HEK293 (cell line): ENCODE measurements around the gene AP1AR.
A peak's percentile ranks its signal among the peaks of the same experiment; 100 is the strongest.

Source experiments
- GLIS2 ChIP-seq: fragments of 450-650 bp; formaldehyde crosslinking; IDR thresholded peaks from 2 replicates; pipeline ENCODE4 v1.5.1; 2016; ENCODE audit warnings: missing biosample characterization, missing genetic modification characterization
- HOXC10 ChIP-seq: sonication (generic); formaldehyde crosslinking; IDR thresholded peaks from 2 replicates; pipeline ENCODE4 v1.8.1; 2023; ENCODE audit warnings: mild to moderate bottlenecking, missing genetic modification reagents
- KLF7 ChIP-seq: fragments of 450-650 bp; formaldehyde crosslinking; IDR thresholded peaks from 2 replicates; pipeline ENCODE4 v1.5.1; 2016; ENCODE audit warnings: missing biosample characterization, missing genetic modification characterization, borderline replicate concordance
- OSR2 ChIP-seq: fragments of 450-650 bp; formaldehyde crosslinking; IDR thresholded peaks from 2 replicates; pipeline ENCODE4 v1.5.1; 2016; ENCODE audit warnings: missing biosample characterization, missing genetic modification characterization
- WT1 ChIP-seq: fragments of 450-650 bp; formaldehyde crosslinking; IDR thresholded peaks from 2 replicates; pipeline ENCODE4 v1.5.1; 2016; ENCODE audit warnings: missing biosample characterization, missing genetic modification characterization
- ZBTB48 ChIP-seq: fragments of 450-650 bp; formaldehyde crosslinking; IDR thresholded peaks from 2 replicates; pipeline ENCODE4 v1.5.1; 2016; ENCODE audit warnings: missing biosample characterization, missing genetic modification characterization
- ZFHX2 ChIP-seq: fragments of 450-650 bp; formaldehyde crosslinking; conservative IDR thresholded peaks from 2 replicates; pipeline ENCODE4 v1.5.1; 2016; ENCODE audit warnings: missing biosample characterization, missing genetic modification characterization
- ZFP37 ChIP-seq: fragments of 450-650 bp; formaldehyde crosslinking; IDR thresholded peaks from 2 replicates; pipeline ENCODE4 v1.5.1; 2016; ENCODE audit warnings: missing biosample characterization, missing genetic modification characterization
- ZFP69B ChIP-seq: fragments of 450-650 bp; formaldehyde crosslinking; IDR thresholded peaks from 2 replicates; pipeline ENCODE4 v1.5.1; 2016; ENCODE audit warnings: missing biosample characterization, missing genetic modification characterization
- ZNF146 ChIP-seq: fragments of 450-650 bp; formaldehyde crosslinking; IDR thresholded peaks from 2 replicates; pipeline ENCODE4 v1.5.1; 2016; ENCODE audit warnings: missing biosample characterization, missing genetic modification characterization
- ZNF2 ChIP-seq: fragments of 450-650 bp; formaldehyde crosslinking; IDR thresholded peaks from 2 replicates; pipeline ENCODE4 v1.5.1; 2016; ENCODE audit warnings: missing biosample characterization, missing genetic modification characterization
- ZNF394 ChIP-seq: fragments of 450-650 bp; formaldehyde crosslinking; IDR thresholded peaks from 2 replicates; pipeline ENCODE4 v1.5.1; 2016; ENCODE audit warnings: missing biosample characterization, missing genetic modification characterization, mild to moderate bottlenecking, moderate library complexity, borderline replicate concordance
- ZNF404 ChIP-seq: fragments of 450-650 bp; formaldehyde crosslinking; IDR thresholded peaks from 2 replicates; pipeline ENCODE4 v1.5.1; 2017; ENCODE audit warnings: missing biosample characterization, missing genetic modification characterization
- ZNF433 ChIP-seq: fragments of 450-650 bp; formaldehyde crosslinking; IDR thresholded peaks from 2 replicates; pipeline ENCODE4 v1.5.1; 2016; ENCODE audit warnings: missing biosample characterization, missing genetic modification characterization, low read depth
- ZNF610 ChIP-seq: fragments of 450-650 bp; formaldehyde crosslinking; IDR thresholded peaks from 2 replicates; pipeline ENCODE4 v1.5.1; 2016; ENCODE audit warnings: missing biosample characterization, missing genetic modification characterization, borderline replicate concordance
- ZXDB ChIP-seq: fragments of 450-650 bp; formaldehyde crosslinking; IDR thresholded peaks from 2 replicates; pipeline ENCODE4 v1.5.1; 2016; ENCODE audit warnings: missing biosample characterization, missing genetic modification characterization
- TF ChIP-seq, protein P1 (sequence below): fragments of 450-650 bp; formaldehyde crosslinking; IDR thresholded peaks from 2 replicates; pipeline ENCODE4 v1.5.1; 2016; ENCODE audit warnings: missing biosample characterization, missing genetic modification characterization
- TF ChIP-seq, protein P2 (sequence below): fragments of 450-650 bp; formaldehyde crosslinking; IDR thresholded peaks from 2 replicates; pipeline ENCODE4 v1.5.1; 2017; ENCODE audit warnings: missing biosample characterization, missing genetic modification characterization
- TF ChIP-seq, protein P3 (sequence below): fragments of 450-650 bp; formaldehyde crosslinking; IDR thresholded peaks from 2 replicates; pipeline ENCODE4 v1.5.1; 2016; ENCODE audit warnings: missing biosample characterization, missing genetic modification characterization
- TF ChIP-seq, protein P4 (sequence below): fragments of 450-650 bp; formaldehyde crosslinking; IDR thresholded peaks from 2 replicates; pipeline ENCODE4 v1.5.1; 2016; ENCODE audit warnings: missing biosample characterization, missing genetic modification characterization
- TF ChIP-seq, protein P5 (sequence below): fragments of 450-650 bp; formaldehyde crosslinking; IDR thresholded peaks from 2 replicates; pipeline ENCODE4 v1.5.1; 2016; ENCODE audit warnings: missing biosample characterization, missing genetic modification characterization
- TF ChIP-seq, protein P6 (sequence below): fragments of 450-650 bp; formaldehyde crosslinking; IDR thresholded peaks from 2 replicates; pipeline ENCODE4 v1.5.1; 2016; ENCODE audit warnings: missing biosample characterization, missing genetic modification characterization

Gene AP1AR

DNA sequence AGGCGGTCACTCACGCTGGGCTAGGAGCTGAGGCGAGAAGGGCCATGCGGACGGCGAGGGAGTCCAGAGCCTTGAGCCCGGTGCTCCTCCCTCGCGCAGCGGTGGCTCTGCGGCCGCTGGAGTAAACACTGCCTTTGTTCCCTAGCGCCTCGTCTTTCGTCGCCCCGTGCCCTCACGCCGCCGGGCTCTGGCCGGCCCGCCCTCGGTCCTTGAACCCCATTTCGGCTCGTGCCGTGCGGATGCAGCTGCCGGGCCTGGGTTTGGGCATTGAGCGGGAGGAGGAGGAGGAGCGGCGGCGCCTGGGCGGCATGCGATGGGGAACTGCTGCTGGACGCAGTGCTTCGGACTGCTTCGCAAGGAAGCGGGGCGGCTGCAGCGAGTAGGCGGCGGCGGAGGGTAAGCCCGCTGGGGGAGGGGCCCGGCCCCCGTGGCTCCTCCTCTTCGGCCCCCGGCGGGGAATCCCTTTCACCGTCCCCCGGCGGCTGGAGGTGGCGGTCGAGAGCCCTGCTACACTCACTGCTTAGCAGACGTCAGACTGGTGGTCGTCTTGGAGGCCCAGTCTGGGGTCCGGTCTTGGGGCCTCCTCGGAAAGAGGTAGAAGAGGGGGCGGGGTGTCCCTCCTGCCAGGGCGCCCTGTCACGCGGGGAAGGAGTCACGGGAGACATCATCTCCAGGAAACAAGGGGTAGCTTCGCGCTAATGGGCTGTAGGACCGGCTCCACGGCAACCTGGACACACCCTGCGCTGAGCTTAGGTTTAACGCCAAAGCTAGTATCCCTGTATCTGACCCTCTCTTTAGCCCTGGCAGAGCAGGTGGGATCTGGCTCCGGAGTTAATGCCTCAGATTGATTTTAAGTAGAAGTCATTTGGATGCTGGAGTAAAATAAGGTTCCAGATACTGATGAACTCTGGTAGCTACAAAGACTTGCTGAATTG is at the start of gene AP1AR (continued):
- TF ChIP-seq, protein P1, sequence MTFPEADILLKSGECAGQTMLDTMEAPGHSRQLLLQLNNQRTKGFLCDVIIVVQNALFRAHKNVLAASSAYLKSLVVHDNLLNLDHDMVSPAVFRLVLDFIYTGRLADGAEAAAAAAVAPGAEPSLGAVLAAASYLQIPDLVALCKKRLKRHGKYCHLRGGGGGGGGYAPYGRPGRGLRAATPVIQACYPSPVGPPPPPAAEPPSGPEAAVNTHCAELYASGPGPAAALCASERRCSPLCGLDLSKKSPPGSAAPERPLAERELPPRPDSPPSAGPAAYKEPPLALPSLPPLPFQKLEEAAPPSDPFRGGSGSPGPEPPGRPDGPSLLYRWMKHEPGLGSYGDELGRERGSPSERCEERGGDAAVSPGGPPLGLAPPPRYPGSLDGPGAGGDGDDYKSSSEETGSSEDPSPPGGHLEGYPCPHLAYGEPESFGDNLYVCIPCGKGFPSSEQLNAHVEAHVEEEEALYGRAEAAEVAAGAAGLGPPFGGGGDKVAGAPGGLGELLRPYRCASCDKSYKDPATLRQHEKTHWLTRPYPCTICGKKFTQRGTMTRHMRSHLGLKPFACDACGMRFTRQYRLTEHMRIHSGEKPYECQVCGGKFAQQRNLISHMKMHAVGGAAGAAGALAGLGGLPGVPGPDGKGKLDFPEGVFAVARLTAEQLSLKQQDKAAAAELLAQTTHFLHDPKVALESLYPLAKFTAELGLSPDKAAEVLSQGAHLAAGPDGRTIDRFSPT: peak; percentile 60; the same call in 1 of the 2 replicates
- peak; percentile 77 for TF ChIP-seq ZFP37 (tag by site-specific recombination)
- 0 out of 2 replicates have a peak, but pooled peaks have one; percentile 37 for TF ChIP-seq ZBTB48 (tag by site-specific recombination)
- no peak for TF ChIP-seq HOXC10
- TF ChIP-seq ZNF433 (tag by site-specific recombination): no peak
- peak; percentile 83 for TF ChIP-seq ZXDB
- TF ChIP-seq, protein P2, sequence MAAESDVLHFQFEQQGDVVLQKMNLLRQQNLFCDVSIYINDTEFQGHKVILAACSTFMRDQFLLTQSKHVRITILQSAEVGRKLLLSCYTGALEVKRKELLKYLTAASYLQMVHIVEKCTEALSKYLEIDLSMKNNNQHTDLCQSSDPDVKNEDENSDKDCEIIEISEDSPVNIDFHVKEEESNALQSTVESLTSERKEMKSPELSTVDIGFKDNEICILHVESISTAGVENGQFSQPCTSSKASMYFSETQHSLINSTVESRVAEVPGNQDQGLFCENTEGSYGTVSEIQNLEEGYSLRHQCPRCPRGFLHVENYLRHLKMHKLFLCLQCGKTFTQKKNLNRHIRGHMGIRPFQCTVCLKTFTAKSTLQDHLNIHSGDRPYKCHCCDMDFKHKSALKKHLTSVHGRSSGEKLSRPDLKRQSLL (tag by site-specific recombination): peak; percentile 83; the same call in 1 of the 2 replicates
- peak; percentile 89; the same call in 1 of the 2 replicates for TF ChIP-seq ZNF2 (tag by site-specific recombination)
- TF ChIP-seq ZNF610 (tag by site-specific recombination): peak; percentile 68; the same call in 1 of the 2 replicates
- 0 out of 2 replicates have a peak, but pooled peaks have one; percentile 46 for TF ChIP-seq ZFP69B (tag by site-specific recombination)
- TF ChIP-seq, protein P3, sequence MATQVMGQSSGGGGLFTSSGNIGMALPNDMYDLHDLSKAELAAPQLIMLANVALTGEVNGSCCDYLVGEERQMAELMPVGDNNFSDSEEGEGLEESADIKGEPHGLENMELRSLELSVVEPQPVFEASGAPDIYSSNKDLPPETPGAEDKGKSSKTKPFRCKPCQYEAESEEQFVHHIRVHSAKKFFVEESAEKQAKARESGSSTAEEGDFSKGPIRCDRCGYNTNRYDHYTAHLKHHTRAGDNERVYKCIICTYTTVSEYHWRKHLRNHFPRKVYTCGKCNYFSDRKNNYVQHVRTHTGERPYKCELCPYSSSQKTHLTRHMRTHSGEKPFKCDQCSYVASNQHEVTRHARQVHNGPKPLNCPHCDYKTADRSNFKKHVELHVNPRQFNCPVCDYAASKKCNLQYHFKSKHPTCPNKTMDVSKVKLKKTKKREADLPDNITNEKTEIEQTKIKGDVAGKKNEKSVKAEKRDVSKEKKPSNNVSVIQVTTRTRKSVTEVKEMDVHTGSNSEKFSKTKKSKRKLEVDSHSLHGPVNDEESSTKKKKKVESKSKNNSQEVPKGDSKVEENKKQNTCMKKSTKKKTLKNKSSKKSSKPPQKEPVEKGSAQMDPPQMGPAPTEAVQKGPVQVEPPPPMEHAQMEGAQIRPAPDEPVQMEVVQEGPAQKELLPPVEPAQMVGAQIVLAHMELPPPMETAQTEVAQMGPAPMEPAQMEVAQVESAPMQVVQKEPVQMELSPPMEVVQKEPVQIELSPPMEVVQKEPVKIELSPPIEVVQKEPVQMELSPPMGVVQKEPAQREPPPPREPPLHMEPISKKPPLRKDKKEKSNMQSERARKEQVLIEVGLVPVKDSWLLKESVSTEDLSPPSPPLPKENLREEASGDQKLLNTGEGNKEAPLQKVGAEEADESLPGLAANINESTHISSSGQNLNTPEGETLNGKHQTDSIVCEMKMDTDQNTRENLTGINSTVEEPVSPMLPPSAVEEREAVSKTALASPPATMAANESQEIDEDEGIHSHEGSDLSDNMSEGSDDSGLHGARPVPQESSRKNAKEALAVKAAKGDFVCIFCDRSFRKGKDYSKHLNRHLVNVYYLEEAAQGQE (tag by site-specific recombination): peak; percentile 37; the same call in 1 of the 2 replicates
- TF ChIP-seq, protein P4, sequence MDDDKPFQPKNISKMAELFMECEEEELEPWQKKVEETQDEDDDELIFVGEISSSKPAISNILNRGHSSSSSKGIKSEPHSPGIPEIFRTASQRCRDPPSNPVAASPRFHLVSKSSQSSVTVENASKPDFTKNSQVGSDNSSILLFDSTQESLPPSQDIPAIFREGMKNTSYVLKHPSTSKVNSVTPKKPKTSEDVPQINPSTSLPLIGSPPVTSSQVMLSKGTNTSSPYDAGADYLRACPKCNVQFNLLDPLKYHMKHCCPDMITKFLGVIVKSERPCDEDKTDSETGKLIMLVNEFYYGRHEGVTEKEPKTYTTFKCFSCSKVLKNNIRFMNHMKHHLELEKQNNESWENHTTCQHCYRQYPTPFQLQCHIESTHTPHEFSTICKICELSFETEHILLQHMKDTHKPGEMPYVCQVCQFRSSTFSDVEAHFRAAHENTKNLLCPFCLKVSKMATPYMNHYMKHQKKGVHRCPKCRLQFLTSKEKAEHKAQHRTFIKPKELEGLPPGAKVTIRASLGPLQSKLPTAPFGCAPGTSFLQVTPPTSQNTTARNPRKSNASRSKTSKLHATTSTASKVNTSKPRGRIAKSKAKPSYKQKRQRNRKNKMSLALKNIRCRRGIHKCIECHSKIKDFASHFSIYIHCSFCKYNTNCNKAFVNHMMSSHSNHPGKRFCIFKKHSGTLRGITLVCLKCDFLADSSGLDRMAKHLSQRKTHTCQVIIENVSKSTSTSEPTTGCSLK (tag by site-specific recombination): no peak
- no peak; the same call in 1 of the 2 replicates for TF ChIP-seq OSR2
- TF ChIP-seq ZNF404 (tag by site-specific recombination): no peak
- TF ChIP-seq ZFHX2: peak; percentile 81
- peak; percentile 32; the same call in 1 of the 2 replicates for TF ChIP-seq WT1
- TF ChIP-seq, protein P5, sequence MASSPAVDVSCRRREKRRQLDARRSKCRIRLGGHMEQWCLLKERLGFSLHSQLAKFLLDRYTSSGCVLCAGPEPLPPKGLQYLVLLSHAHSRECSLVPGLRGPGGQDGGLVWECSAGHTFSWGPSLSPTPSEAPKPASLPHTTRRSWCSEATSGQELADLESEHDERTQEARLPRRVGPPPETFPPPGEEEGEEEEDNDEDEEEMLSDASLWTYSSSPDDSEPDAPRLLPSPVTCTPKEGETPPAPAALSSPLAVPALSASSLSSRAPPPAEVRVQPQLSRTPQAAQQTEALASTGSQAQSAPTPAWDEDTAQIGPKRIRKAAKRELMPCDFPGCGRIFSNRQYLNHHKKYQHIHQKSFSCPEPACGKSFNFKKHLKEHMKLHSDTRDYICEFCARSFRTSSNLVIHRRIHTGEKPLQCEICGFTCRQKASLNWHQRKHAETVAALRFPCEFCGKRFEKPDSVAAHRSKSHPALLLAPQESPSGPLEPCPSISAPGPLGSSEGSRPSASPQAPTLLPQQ: peak; percentile 68; the same call in 1 of the 2 replicates
- peak; percentile 56; the same call in 1 of the 2 replicates for TF ChIP-seq ZNF394 (tag by site-specific recombination)
- peak; percentile 95 for TF ChIP-seq GLIS2 (tag by site-specific recombination)
- 0 out of 2 replicates have a peak, but pooled peaks have one; percentile 4 for TF ChIP-seq ZNF146
- TF ChIP-seq, protein P6, sequence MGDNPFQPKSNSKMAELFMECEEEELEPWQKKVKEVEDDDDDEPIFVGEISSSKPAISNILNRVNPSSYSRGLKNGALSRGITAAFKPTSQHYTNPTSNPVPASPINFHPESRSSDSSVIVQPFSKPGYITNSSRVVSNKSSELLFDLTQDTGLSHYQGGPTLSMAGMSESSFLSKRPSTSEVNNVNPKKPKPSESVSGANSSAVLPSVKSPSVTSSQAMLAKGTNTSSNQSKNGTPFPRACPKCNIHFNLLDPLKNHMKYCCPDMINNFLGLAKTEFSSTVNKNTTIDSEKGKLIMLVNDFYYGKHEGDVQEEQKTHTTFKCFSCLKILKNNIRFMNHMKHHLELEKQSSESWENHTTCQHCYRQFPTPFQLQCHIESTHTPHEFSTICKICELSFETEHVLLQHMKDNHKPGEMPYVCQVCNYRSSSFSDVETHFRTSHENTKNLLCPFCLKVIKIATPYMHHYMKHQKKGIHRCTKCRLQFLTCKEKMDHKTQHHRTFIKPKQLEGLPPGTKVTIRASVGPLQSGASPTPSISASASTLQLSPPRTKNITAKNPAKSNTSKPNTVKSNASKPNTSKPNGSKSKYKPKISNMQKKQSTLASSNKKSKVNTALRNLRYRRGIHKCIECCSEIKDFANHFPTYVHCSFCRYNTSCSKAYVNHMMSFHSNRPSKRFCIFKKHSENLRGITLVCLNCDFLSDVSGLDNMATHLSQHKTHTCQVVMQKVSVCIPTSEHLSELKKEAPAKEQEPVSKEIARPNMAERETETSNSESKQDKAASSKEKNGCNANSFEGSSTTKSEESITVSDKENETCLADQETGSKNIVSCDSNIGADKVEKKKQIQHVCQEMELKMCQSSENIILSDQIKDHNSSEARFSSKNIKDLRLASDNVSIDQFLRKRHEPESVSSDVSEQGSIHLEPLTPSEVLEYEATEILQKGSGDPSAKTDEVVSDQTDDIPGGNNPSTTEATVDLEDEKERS (tag by site-specific recombination): no peak
- 0 out of 2 replicates have a peak, but pooled peaks have one; percentile 11 for TF ChIP-seq KLF7 (tag by site-specific recombination)
